Activated naive CD8-positive, alpha-beta T cell treated with anti-CD3 and anti-CD28 coated beads for 36 hours (primary cell): ENCODE results near the gene CKS2. TPM values are rescaled to one million over a fixed set of nuclear protein-coding genes. Genes with fewer than 3 reads are reported as not detected.
"Not testable (repeated sequence)": the region's sequence is repeated elsewhere in the genome, so short reads cannot be mapped to it uniquely, and the experiment has no call there.

ENCODE experiments used
- DNase-seq: peaks from one replicate; pipeline ENCODE4 v3.0.0; 2021
- H3K27ac Mint-ChIP-seq: one replicate; pipeline ENCODE4 v1.8.0; 2022; ENCODE audit warnings: mild to moderate bottlenecking, moderate library complexity, mixed read lengths
- H3K27me3 Mint-ChIP-seq: one replicate; pipeline ENCODE4 v1.8.0; 2022; ENCODE audit warnings: mild to moderate bottlenecking, mixed read lengths
- H3K36me3 Mint-ChIP-seq: one replicate; pipeline ENCODE4 v1.8.0; 2021; ENCODE audit warnings: mild to moderate bottlenecking, mixed read lengths
- H3K4me1 Mint-ChIP-seq: one replicate; pipeline ENCODE4 v1.8.0; 2021; ENCODE audit warnings: mixed read lengths
- H3K4me3 Mint-ChIP-seq: one replicate; pipeline ENCODE4 v1.8.0; 2022; ENCODE audit warnings: mild to moderate bottlenecking, moderate library complexity, mixed read lengths
- H3K9me3 Mint-ChIP-seq: one replicate; pipeline ENCODE4 v1.8.0; 2022; ENCODE audit warnings: mixed read lengths
- total RNA-seq, 2 experiments: library from RNA; stranded (reverse); gene quantifications; one replicate each; pipeline ENCODE4 v1.2.3, GENCODE V29; 2021

CKS2 gene
- total RNA-seq, 2 experiments from 2014 or later, result 333 to 343 TPM

DNA sequence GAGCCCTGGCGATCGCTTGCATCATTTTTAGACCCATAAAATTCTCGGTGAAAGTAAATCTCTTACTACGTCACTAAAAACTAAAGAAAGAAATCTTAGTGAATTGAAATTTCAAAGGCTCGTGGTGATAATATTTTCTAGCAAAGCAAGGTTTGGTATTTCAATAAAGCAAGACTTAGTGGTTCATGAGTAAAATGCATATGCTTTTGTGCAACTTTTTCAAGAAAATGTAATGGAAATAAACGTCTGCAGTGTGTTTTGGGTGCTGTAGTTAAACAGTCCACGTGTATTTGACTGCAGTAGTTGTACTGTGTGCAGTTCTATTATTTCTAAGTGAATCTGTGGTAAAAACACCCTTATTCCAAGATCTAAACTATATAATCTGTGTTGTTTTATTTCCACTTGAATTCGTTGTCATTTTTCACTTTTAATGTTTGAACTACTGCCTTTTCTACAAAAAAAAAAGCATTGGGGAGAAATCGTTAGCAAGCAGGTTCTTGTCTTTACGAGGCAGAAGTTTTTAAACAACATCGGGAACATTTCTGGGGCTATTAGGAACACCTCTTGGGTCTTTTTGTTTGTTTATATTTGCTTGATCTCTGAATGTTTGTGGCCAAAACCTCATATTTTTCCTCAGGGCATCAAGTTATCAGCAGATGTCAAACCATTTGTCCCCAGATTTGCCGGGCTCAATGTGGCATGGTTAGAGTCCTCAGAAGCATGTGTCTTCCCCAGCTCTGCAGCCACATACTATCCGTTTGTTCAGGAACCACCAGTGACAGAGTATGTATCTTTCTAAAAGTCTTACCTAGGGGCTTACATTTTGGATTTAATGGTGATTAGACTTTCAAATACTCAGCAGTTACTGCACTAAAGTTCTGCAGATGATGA lies 8.3 kb downstream of the CKS2 start:
- Mint-ChIP-seq H3K27ac (peak overlapping the region; percentile 99), H3K4me3 (peak overlapping the region; percentile 90), H3K9me3 (no peaks in the 10 kb centered on the region), H3K27me3 (no peaks in the 10 kb centered on the region), H3K36me3 (peaks cover 76% of the 10 kb centered on the region), H3K4me1 (peaks cover 79% of the 10 kb centered on the region)
- no peak for DNase-seq

DNA sequence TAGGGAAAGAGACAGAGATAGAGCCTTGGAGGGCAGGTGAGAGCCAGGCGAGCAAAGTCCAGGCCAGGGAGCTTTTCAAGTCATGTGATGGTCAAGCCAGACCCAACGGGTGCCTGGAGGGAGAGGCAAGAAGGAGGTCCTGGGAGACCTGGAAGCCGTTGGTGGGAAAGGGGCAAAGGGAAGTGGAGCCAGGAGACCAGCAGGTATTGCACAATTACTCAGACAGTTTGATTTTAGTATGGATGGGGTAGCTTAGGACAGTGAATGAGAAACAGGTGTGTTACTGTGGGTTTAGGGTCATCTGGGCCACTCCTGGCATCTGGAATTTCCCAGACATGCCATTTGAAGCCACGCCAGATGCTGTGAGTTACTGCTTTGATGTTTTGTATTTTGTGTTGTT lies 12.4 kb downstream of the CKS2 start:
- peaks cover 55% of the 10 kb centered on the region for H3K4me1 Mint-ChIP-seq

DNA sequence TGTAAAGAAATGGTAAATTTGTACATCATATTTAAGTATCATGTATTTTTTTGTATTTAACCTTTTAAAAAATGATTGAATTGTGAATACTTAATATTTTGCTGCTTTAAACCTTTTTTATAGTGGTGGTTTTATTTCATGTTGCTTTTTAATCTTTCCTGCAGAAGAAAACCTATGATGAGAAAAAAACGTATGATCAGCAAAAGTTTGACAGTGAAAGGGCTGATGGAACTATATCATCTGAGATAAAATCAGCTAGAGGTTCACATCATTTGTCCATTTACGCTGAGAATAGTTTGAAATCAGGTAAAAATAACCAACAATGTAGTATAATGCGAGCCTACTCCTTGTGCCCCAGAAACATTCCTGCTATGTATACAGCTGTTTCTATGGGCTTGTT lies 14.7 kb downstream of the CKS2 start:
- no peaks in the 10 kb centered on the region for H3K27me3 Mint-ChIP-seq
- H3K9me3 Mint-ChIP-seq, result no peaks in the 10 kb centered on the region
- no peak for DNase-seq
- H3K4me1 Mint-ChIP-seq, result peaks cover 43% of the 10 kb centered on the region
- no peak overlapping the region for H3K4me3 Mint-ChIP-seq
- H3K27ac Mint-ChIP-seq, result no peak overlapping the region
- H3K36me3 Mint-ChIP-seq, result peaks cover 44% of the 10 kb centered on the region

More for the DNA sequence above, 12.4 kb downstream of the CKS2 start:
- H3K27me3 Mint-ChIP-seq, result no peaks in the 10 kb centered on the region
- H3K4me3 Mint-ChIP-seq, result no peak overlapping the region
- H3K27ac Mint-ChIP-seq, result peak overlapping the region; percentile 71
- no peak for DNase-seq
- H3K36me3 Mint-ChIP-seq, result peaks cover 45% of the 10 kb centered on the region
- H3K9me3 Mint-ChIP-seq, result no peaks in the 10 kb centered on the region

DNA sequence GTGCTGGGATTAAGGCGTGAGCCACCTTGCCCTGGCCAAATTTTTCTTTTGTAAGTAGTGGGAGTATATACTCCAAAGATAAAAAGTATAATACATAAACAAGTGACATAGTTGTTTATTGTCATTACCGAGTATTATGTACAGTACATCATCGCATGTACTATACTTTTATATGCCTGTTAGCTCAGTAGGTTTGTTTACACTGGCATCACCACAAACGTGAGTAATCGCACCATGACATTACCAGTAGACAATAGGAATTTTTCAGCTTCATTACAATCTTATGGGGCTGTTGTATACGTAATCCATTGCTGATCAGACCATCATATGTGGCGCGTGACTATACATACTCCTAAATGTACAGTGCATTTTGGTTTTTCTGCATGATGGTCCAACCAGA lies 17.1 kb downstream of the CKS2 start:
- no peak overlapping the region for H3K27ac Mint-ChIP-seq
- H3K36me3 Mint-ChIP-seq, result peaks cover 25% of the 10 kb centered on the region
- no peak overlapping the region for H3K4me3 Mint-ChIP-seq
- no peak for DNase-seq
- H3K9me3 Mint-ChIP-seq, result no peaks in the 10 kb centered on the region
- peaks cover 22% of the 10 kb centered on the region for H3K4me1 Mint-ChIP-seq
- no peaks in the 10 kb centered on the region for H3K27me3 Mint-ChIP-seq

DNA sequence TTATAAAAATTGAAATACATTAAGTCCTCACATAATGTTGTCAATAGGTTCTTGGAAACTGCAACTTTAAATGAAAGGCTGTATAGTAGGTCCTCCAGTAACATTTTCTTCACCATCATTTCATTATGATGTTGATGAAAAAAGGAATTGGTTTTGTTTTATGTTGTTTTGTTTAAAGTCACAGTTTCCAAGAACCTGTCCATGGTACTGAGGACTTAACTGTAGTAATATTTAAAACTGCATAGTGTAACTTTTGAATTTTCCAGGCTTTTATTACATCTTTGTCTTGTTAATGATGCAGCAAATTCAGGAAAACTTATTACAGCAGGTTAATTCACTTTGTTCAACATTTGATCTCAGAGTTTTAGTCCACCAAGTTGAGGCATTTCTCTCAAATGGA lies 18.9 kb downstream of the CKS2 start:
- Mint-ChIP-seq H3K36me3 (peaks cover 32% of the 10 kb centered on the region), H3K4me1 (peaks cover 17% of the 10 kb centered on the region), H3K4me3 (no peak overlapping the region), H3K27me3 (no peaks in the 10 kb centered on the region), H3K27ac (no peak overlapping the region), H3K9me3 (no peaks in the 10 kb centered on the region)
- no peak for DNase-seq

DNA sequence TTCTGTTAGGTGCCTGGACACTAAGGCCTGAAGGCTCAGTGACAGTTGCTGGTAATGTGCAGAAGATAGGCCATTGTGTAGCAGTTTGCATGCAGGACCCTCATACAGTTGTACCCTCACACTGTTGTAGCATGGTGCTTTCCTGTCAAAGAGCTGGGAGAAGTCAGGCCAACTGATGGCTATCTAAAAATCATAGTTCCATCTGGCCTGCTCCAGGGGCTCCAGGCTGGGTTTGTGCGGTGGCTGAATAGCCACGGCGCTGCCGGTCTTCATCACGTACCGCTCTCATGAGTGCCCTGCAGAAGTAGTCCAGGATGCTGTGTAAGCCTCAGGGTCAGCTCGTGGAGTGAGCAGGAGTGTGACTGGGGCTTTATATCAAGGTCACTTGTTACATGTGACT lies 19.5 kb downstream of the CKS2 start:
- Mint-ChIP-seq H3K9me3 (no peaks in the 10 kb centered on the region), H3K27ac (no peak overlapping the region), H3K27me3 (no peaks in the 10 kb centered on the region), H3K4me3 (no peak overlapping the region), H3K4me1 (peaks cover 12% of the 10 kb centered on the region), H3K36me3 (peaks cover 33% of the 10 kb centered on the region)
- no peak for DNase-seq

DNA sequence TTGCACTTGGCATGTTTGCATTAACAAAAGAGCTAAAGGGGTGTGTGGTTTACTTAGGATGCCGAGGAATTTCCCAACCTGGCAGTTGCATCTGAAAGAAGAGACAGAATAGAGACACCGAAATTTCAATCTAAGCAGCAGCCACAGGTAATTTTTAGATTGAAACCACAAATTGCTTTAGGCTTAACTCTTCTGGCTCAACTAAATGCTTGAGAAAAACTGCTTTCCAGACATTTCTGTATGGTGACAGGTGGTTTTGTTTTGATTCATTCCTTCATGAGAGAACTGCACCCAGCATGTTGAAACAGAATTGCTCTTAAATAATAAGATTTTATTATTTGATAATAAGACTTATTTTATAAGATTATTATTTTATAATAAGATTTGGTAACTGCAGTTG lies 28.8 kb downstream of the CKS2 start:
- peak overlapping the region; percentile 78 for H3K27ac Mint-ChIP-seq
- peaks cover 31% of the 10 kb centered on the region for H3K4me1 Mint-ChIP-seq

DNA sequence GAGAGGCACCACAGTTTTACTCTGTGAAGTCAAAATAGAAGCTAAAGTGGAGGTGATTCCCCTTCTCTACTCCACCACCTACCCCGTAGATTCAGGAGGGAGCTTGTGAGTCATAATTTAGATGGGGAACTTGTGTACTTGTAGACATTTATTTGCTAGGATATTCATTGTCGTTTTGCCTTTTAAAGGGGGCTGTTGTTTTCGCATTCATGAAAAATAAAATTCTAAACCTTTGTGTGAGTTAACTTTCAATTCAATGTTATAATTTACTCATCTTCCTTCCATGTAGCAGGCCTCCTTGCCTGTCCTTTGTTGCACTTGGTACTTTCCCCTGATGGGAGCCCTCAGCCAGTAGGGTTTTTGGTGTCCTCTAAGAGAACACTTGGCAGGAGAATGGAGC lies 29.3 kb downstream of the CKS2 start:
- Mint-ChIP-seq H3K36me3 (peaks cover 64% of the 10 kb centered on the region), H3K27me3 (no peaks in the 10 kb centered on the region), H3K4me3 (no peak overlapping the region), H3K9me3 (peaks cover 3% of the 10 kb centered on the region), H3K27ac (peak overlapping the region; percentile 78), H3K4me1 (peaks cover 31% of the 10 kb centered on the region)
- DNase-seq, result no peak

More for the DNA sequence above, 28.8 kb downstream of the CKS2 start:
- no peak overlapping the region for H3K4me3 Mint-ChIP-seq
- no peaks in the 10 kb centered on the region for H3K27me3 Mint-ChIP-seq
- H3K9me3 Mint-ChIP-seq, result peaks cover 3% of the 10 kb centered on the region
- DNase-seq, result no peak
- peaks cover 61% of the 10 kb centered on the region for H3K36me3 Mint-ChIP-seq

DNA sequence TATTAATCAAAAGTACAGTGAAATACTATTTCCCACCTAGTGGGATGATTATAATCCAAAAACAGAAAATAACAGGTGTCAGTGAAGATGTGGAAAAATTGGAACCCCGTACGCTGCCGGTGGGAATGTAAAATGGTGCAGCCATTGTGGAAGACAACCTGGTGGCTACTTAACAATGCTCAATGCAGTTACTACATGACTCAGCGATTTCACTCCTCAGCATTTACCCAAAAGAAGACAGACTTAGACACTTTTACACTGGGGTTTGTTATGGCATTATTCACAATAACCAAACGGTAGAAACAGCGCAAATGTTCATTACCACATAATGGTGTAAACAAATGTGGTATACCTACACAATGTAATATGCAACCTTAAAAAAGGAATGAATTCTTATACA lies 31.2 kb downstream of the CKS2 start:
- H3K27ac Mint-ChIP-seq, result no peak overlapping the region
- H3K4me3 Mint-ChIP-seq, result no peak overlapping the region
- H3K27me3 Mint-ChIP-seq, result no peaks in the 10 kb centered on the region
- H3K36me3 Mint-ChIP-seq, result peaks cover 72% of the 10 kb centered on the region
- DNase-seq, result no peak
- H3K4me1 Mint-ChIP-seq, result peaks cover 31% of the 10 kb centered on the region
- H3K9me3 Mint-ChIP-seq, result peaks cover 3% of the 10 kb centered on the region

DNA sequence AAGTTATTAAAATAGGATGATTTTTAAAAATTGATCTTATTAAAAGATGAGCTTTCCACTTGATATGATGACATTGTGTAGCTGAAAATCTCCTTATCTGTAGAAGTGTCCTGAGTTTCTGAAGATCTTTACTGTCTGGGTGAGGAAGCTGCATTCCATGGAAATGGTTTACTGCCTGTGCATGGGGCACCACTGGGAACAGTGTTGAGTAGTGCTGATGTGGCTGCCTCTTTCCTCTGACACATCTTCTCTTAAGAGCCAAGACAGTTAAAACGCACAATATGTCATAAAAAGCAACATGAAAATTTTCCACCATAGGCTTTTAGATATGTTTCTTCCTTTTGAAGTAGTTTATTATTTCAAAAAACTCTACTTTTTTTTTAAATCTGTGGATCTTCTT lies 32.0 kb downstream of the CKS2 start:
- DNase-seq, result no peak
- Mint-ChIP-seq H3K27ac (no peak overlapping the region), H3K4me3 (no peak overlapping the region), H3K36me3 (peaks cover 70% of the 10 kb centered on the region), H3K4me1 (peaks cover 31% of the 10 kb centered on the region), H3K9me3 (peaks cover 3% of the 10 kb centered on the region), H3K27me3 (no peaks in the 10 kb centered on the region)

DNA sequence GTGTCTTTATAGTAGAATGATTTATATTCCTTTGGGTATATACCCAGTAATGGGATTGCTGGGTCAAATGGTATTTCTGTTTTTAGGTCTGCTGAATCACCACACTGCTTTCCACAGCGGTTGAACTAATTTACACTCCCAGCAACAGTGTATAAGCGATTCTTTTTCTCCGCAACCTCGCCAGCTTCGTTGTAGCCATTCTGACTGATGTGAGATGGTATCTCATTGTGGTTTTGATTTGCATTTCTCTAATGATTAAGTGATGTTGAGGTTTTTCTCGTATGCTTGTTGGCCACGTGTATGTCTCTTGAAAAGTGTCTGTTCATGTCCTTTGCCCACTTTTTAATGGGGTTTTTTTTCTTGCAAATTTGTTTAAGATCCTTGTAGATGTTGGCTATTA lies 32.8 kb downstream of the CKS2 start:
- H3K36me3 Mint-ChIP-seq, result peaks cover 69% of the 10 kb centered on the region

DNA sequence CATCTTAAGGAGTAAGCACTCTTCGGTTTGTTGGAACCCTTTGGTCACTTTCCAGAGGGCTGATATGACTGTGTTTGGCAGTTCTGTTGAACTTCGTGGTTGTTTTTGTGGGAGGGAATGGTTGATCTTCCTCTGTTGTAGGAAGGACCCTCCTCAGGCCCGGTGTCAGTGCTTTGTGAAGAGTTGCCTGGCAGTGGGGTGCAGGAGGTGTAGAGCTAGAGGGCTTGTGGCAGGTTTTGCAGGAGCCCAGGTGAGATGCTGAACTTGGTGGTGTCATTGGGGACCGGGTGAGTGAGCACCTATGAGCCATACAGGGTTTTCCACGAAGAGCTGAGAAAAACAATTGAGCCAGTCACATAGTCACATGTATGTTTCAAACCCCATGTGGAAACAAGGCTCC lies 34.5 kb downstream of the CKS2 start:
- H3K4me3 Mint-ChIP-seq, result no peak overlapping the region
- DNase-seq, result no peak
- H3K9me3 Mint-ChIP-seq, result peaks cover 3% of the 10 kb centered on the region
- peaks cover 65% of the 10 kb centered on the region for H3K36me3 Mint-ChIP-seq
- peaks cover 15% of the 10 kb centered on the region for H3K4me1 Mint-ChIP-seq
- H3K27me3 Mint-ChIP-seq, result no peaks in the 10 kb centered on the region
- no peak overlapping the region for H3K27ac Mint-ChIP-seq

More for the DNA sequence above, 32.8 kb downstream of the CKS2 start:
- DNase-seq, H3K9me3 Mint-ChIP-seq, H3K4me3 Mint-ChIP-seq, H3K27me3 Mint-ChIP-seq, H3K27ac Mint-ChIP-seq: not testable (repeated sequence)
- H3K4me1 Mint-ChIP-seq, result peaks cover 25% of the 10 kb centered on the region

DNA sequence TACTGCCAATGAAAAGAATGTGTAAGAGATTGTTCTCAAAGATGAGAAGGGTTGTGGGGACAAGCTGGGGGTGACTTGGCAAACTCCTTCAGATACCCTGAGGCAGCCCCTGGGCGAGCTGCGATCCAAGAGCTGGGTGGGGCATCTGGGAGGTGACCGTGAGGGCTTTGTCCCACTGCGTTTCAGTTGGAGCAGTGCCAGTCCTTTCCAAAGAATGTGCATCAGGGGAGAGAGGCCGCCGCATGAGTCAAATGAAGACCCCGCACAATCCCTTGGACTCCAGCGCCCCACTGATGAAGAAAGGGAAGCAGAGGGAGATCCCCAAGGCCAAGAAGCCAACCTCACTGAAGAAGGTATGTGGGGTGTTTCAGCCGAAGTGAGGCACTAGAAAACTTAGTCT lies 35.7 kb downstream of the CKS2 start:
- H3K4me3 Mint-ChIP-seq, result no peak overlapping the region
- H3K9me3 Mint-ChIP-seq, result peaks cover 3% of the 10 kb centered on the region
- no peak for DNase-seq
- H3K4me1 Mint-ChIP-seq, result peaks cover 15% of the 10 kb centered on the region
- H3K36me3 Mint-ChIP-seq, result peaks cover 62% of the 10 kb centered on the region
- H3K27ac Mint-ChIP-seq, result no peak overlapping the region
- H3K27me3 Mint-ChIP-seq, result no peaks in the 10 kb centered on the region

DNA sequence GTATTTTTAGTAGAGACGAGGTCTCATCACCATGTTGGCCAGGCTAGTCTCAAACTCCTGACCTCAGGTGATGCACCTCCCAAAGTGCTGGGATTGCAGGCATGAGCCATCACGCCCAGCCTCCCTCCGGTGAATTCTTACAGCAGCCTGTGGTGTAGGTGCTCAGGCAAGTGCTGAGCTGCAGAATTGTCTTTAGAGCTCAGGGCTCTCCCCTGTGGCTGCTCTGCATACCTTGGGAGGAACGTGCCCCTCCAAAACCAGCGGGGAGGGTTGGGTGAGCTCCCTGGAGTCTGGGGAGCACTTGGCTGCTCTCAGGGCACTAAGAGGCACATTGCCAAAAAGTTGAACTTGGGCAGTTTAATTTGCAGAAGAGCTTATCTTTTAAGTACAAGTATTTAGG lies 36.7 kb downstream of the CKS2 start:
- Mint-ChIP-seq H3K9me3 (peaks cover 3% of the 10 kb centered on the region), H3K27ac (no peak overlapping the region), H3K4me3 (no peak overlapping the region), H3K27me3 (no peaks in the 10 kb centered on the region), H3K4me1 (peaks cover 25% of the 10 kb centered on the region), H3K36me3 (peaks cover 61% of the 10 kb centered on the region)
- DNase-seq, result no peak

DNA sequence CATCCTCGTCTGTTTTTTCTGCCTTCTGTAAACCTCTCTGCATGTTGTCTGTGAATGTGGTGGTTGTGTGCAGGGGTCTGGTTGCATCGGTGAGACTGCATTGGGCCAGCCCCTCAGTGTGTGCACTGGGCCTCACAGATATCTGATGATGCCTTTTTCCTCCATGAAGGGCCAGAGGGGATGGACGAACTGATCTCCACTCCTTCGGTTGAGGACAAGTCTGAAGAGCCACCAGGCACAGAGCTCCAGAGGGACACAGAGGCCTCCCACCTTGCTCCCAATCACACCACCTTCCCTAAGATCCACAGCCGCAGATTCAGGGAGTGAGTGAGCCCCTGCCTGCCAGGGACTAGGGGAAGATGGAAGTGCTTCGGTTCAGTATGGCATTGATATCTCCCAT lies 38.6 kb downstream of the CKS2 start:
- Mint-ChIP-seq H3K27me3 (no peaks in the 10 kb centered on the region), H3K36me3 (peaks cover 49% of the 10 kb centered on the region), H3K4me3 (no peak overlapping the region), H3K4me1 (peaks cover 19% of the 10 kb centered on the region), H3K27ac (no peak overlapping the region), H3K9me3 (no peaks in the 10 kb centered on the region)
- DNase-seq, result no peak

DNA sequence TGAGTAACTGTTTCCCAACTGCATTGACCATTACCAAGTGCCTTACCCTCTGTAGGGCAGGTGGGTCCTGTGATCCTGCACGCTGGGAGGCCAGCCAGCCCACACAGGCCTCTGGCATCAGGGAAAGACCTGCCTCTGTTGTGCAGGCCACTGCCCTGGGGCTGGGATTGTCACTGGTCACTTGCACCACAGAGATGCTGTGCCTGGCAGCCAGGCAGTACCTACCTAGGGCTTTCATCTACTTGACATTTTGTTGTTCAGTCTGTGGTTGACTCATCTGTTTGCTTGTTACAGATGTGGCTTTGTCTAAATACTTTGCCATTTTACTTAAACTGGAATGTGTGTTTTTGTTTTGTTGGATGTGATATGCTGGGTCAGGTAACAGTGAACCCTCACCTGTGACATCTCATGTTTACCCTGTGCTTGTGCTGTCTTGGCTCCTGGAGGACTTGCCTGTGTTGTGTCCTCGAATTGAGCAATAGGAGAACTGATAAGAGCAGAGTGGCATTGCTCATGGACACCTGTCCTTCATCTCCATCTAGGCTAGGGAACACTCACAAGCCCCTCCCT lies 40.1 kb downstream of the CKS2 start:
- peaks cover 19% of the 10 kb centered on the region for H3K4me1 Mint-ChIP-seq
- H3K9me3 Mint-ChIP-seq, result no peaks in the 10 kb centered on the region
- H3K27me3 Mint-ChIP-seq, result no peaks in the 10 kb centered on the region
- peaks cover 38% of the 10 kb centered on the region for H3K36me3 Mint-ChIP-seq
- no peak for DNase-seq
- peak overlapping the region; percentile 35 for H3K27ac Mint-ChIP-seq
- no peak overlapping the region for H3K4me3 Mint-ChIP-seq
